Naive thymus-derived CD4-positive, alpha-beta T cell (primary cell): ENCODE data around the gene HECW1. TPM values are rescaled to one million over a fixed set of nuclear protein-coding genes. Genes with fewer than 3 reads are reported as not detected.

Experiments
- ATAC-seq: fragments of 150-1000 bp; cut with Tn5 transposase; 2 replicates; pipeline ENCODE4 v1.10.0; 2021; ENCODE audit warnings: mild to moderate bottlenecking, moderate library complexity
- CTCF ChIA-PET: fragments of 350-600 bp; sonication (Branson Sonifier 250); formaldehyde crosslinking; loops from one replicate; lab custom pipeline; 2021; ENCODE audit warnings: antibody characterized with exemption; lab: Charles Lee
- POLR2A ChIA-PET: fragments of 350-600 bp; sonication (Branson Sonifier 250); formaldehyde crosslinking; loops from one replicate; lab custom pipeline; 2021; ENCODE audit warnings: antibody characterized with exemption, inconsistent platforms; lab: Charles Lee
- DNase-seq, 9 donors: peaks; one replicate each; pipeline versions ENCODE4 v3.0.0 to v3.0.0-alpha.2; 2020 to 2022; ENCODE audit warnings: mixed read lengths in 1 of 9
- H3K27ac ChIP-seq: one replicate; pipeline ENCODE4 v1.7.0; 2013; ENCODE audit warnings: mild to moderate bottlenecking, low read depth, low read length, moderate library complexity
- H3K27me3 ChIP-seq, 2 donors: one replicate each; pipeline ENCODE4 v1.7.0; 2013; ENCODE audit warnings: low read length in 2 of 2, mild to moderate bottlenecking in 2 of 2, moderate library complexity in 2 of 2; ENCODE audit not compliant: control insufficient read depth in 2 of 2, insufficient read depth in 2 of 2
- H3K36me3 ChIP-seq, 3 experiments: 1 replicate in 2 of 3; 2 replicates in 1 of 3; pipeline ENCODE4 v1.7.0; 2013; ENCODE audit warnings: low read length in 3 of 3, mild to moderate bottlenecking in 3 of 3, moderate library complexity in 1 of 3; ENCODE audit not compliant: insufficient read depth in 3 of 3, control insufficient read depth in 2 of 3
- H3K4me1 ChIP-seq, 2 donors: one replicate each; pipeline ENCODE4 v1.7.0; 2013; ENCODE audit warnings: low read length in 2 of 2, mild to moderate bottlenecking in 2 of 2, moderate library complexity in 1 of 2; ENCODE audit not compliant: control insufficient read depth in 2 of 2, insufficient read depth in 2 of 2
- H3K4me3 ChIP-seq: 2 replicates; pipeline ENCODE4 v1.7.0; 2013; ENCODE audit warnings: mild to moderate bottlenecking, low read length
- H3K9me3 ChIP-seq, 3 experiments: 1 replicate in 2 of 3; 2 replicates in 1 of 3; pipeline ENCODE4 v1.7.0; 2013; ENCODE audit warnings: low read length in 3 of 3; ENCODE audit not compliant: control insufficient read depth in 2 of 3
- H3K27ac Mint-ChIP-seq, 9 donors: one replicate each; pipeline ENCODE4 v1.8.0; 2020 to 2022; ENCODE audit warnings: mixed read lengths in 9 of 9, mild to moderate bottlenecking in 8 of 9, moderate library complexity in 5 of 9, inconsistent platforms in 2 of 9
- H3K27me3 Mint-ChIP-seq, 5 donors: one replicate each; pipeline ENCODE4 v1.8.0; 2021 to 2022; ENCODE audit warnings: mixed read lengths in 5 of 5, mild to moderate bottlenecking in 1 of 5
- H3K36me3 Mint-ChIP-seq, 5 donors: one replicate each; pipeline ENCODE4 v1.8.0; 2020 to 2022; ENCODE audit warnings: mixed read lengths in 5 of 5, mild to moderate bottlenecking in 3 of 5, inconsistent platforms in 1 of 5
- H3K4me1 Mint-ChIP-seq, 7 donors: one replicate each; pipeline ENCODE4 v1.8.0; 2020 to 2022; ENCODE audit warnings: mixed read lengths in 7 of 7, mild to moderate bottlenecking in 3 of 7, inconsistent platforms in 1 of 7
- H3K4me3 Mint-ChIP-seq, 10 donors: one replicate each; pipeline ENCODE4 v1.8.0; 2020 to 2022; ENCODE audit warnings: mild to moderate bottlenecking in 10 of 10, mixed read lengths in 10 of 10, moderate library complexity in 6 of 10, inconsistent platforms in 2 of 10
- H3K9me3 Mint-ChIP-seq, 11 donors: one replicate each; pipeline ENCODE4 v1.8.0; 2020 to 2022; ENCODE audit warnings: mixed read lengths in 11 of 11, mild to moderate bottlenecking in 4 of 11, inconsistent platforms in 1 of 11, moderate library complexity in 1 of 11
- intact Hi-C, 2 donors: fragments of 100-400 bp; cut with micrococcal nuclease; formaldehyde crosslinking; loops; one replicate each; pipeline ENCODE4 v1.15.1; 2023
- polyA plus RNA-seq, 2 donors: library from polyadenylated mRNA; unstranded; fragments of 300-500 nt; fragmentation: Illumina TruSeq; gene quantifications; one replicate each; pipeline ENCODE4 v1.2.3, GENCODE V29; 2021
- total RNA-seq, 6 experiments: library from RNA in 5 of 6; stranded (reverse) in 5 of 6; gene quantifications; 1 replicate in 5 of 6; 2 replicates in 1 of 6; pipeline ENCODE4 v1.2.3 and lab custom pipeline; 2021 to 2026

HECW1 gene
- total and polyA plus RNA-seq, 7 experiments from 2014 or later: not detected

DNA sequence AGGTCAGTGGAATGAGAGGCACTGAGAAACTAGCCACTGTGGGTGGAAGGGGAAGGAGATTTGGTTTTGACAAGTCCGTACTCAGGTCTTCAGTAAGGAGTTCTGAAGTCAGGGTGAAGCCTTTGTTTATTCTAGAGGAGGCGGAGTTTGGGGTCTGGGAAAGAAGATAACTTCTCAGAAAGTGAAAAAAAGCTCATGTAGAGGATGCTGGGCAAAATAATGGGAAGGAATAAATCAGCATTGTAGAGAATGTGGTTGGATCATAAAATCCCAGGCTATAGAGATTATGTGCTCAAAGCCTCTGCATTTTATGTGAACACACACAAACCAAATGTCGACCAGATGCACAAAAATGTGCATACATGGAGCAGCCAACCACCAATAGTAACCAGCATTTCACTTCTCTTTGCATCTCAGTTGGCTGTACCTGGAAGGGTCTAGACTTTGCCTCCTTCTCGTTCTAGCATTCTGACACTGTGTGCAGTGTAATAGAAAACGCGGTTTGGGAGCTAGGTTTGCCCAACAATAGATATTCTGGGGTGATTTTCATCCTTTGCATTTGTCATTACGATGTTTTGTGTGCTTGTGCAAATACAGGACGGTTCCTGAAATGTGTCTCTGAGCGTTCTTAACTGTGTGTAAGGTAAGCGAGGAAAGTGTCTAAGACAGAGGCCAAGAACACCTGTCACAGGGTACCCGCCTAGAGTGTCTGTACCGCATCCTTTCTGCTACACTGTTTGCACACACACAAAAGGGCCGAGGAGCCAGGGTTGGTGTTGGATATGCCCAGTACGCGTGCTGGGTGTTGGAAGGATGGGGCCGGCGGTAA is 603 bp upstream of the HECW1 start:
- Histone ChIP-seq H3K36me3 (no peaks in the 10 kb centered on the region), H3K4me3 (no peak overlapping the region), H3K4me1 (no peaks in the 10 kb centered on the region), H3K27me3 (peaks cover 6 to 10% of the 10 kb centered on the region in 2 donors), H3K27ac (no peak overlapping the region), H3K9me3 (no peaks in the 10 kb centered on the region)
- intact Hi-C loops: no loop called here
- H3K9me3 Mint-ChIP-seq: peaks cover 0 to 2% (median 0%) of the 10 kb centered on the region in 11 donors
- peak overlapping the region in 8 of 10 donors; percentile 8 to 66 (median 44) for H3K4me3 Mint-ChIP-seq
- peaks cover 0 to 21% (median 15%) of the 10 kb centered on the region in 7 donors for H3K4me1 Mint-ChIP-seq
- ChIA-PET POLR2A (no interaction called here), CTCF (no interaction called here)
- H3K36me3 Mint-ChIP-seq: peaks cover 0 to 6% (median 4%) of the 10 kb centered on the region in 5 donors
- DNase-seq (no peak), ATAC-seq (no peak)
- peaks cover 74 to 78% (median 75%) of the 10 kb centered on the region in 5 donors for H3K27me3 Mint-ChIP-seq
- H3K27ac Mint-ChIP-seq: no peak overlapping the region

DNA sequence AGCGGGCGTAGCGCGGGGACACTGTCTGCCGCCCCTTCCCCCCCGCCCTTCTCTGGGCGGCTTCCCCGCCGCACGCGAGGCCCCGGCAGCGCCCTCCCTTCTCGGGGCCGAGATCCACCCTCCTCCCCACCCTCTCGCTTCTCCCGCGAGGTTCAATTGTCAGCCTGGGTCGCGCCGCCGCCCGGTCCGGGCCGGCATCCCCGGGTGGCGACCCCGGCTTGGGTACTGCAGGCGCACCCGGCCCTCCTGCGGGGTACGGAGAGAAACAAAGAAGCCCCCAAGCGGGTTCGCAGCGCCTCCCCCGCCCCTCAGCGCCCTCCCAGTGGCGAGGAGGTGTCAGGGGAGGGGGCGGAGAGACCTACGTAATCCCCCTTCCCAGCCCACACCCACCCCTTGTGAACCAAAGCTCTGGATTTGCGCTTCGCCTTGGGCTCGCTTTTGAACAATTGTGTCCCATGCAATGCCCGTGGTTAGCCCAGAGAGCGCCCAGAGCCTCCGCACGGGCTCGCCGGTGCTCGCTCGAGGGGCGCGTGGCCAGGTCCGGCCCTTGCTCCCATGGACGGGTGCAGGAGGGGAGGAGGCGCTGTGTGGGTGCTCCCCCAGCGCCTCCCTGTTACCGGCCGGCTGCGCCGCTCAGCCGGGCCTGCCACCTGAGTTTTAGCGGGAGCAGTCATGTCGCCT is 634 bp downstream of the HECW1 start:
- ChIA-PET CTCF (no interaction called here), POLR2A (no interaction called here)
- ATAC-seq: no peak
- Histone ChIP-seq H3K4me3 (no peak overlapping the region), H3K36me3 (no peaks in the 10 kb centered on the region), H3K27ac (no peak overlapping the region), H3K4me1 (no peaks in the 10 kb centered on the region), H3K27me3 (peaks cover 6 to 9% of the 10 kb centered on the region in 2 donors), H3K9me3 (no peaks in the 10 kb centered on the region)
- no peaks in the 10 kb centered on the region for H3K9me3 Mint-ChIP-seq
- peaks cover 0 to 21% (median 15%) of the 10 kb centered on the region in 7 donors for H3K4me1 Mint-ChIP-seq
- H3K4me3 Mint-ChIP-seq: peak overlapping the region in 1 of 10 donors; percentile 57
- H3K27ac Mint-ChIP-seq: no peak overlapping the region
- H3K36me3 Mint-ChIP-seq: peaks cover 0 to 6% (median 0%) of the 10 kb centered on the region in 5 donors
- H3K27me3 Mint-ChIP-seq: peaks cover 66 to 81% (median 76%) of the 10 kb centered on the region in 5 donors
- no peak for DNase-seq
- intact Hi-C loops: no loop called here

DNA sequence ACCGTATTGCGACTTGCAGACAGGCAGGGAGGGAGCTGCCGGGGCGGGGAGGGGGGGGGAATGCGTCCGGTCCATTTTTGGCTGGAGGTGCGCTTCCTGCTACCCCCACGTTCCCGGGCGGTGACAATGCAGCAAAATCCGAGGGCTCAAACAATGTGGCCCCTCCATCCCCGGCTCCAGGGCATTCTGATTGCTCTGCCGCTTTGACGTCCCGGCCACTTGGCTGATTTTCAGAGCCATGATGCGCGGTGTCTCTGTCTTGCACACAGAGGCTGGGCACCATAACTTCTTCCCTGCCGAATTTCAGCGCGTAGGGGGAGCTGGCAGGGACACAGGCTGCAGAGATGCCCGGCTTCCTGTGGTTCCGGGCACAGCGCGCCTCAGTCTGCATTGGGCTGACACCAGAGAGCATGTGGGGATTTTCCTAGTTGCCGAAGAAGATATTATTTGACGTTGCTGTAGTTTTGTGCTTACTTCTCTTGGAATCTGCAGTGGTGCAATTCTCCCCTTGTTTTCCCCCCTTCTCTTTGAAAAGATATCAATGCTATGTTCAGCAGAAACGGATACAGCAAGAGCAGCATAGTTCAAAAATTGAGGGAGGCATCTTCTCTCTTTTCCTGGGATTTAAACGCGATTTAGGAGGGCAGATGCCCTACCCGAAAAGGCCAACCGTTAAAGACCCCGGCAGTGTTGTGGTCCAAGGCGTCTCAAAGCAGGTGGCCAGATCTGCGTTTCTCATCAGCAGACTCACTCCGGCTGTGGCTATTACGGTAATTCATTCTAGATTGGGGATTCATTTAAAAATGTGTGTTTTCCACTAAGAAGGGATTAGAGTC is 1.4 kb downstream of the HECW1 start:
- H3K4me3 ChIP-seq: no peak overlapping the region
- Mint-ChIP-seq H3K4me3 (peak overlapping the region in 9 of 10 donors; percentile 19 to 71 (median 57)), H3K4me1 (peaks cover 0 to 21% (median 15%) of the 10 kb centered on the region in 7 donors), H3K27me3 (peaks cover 58 to 76% (median 69%) of the 10 kb centered on the region in 5 donors), H3K27ac (no peak overlapping the region), H3K36me3 (peaks cover 0 to 6% (median 0%) of the 10 kb centered on the region in 5 donors), H3K9me3 (no peaks in the 10 kb centered on the region)
- no peak for ATAC-seq
- no peaks in the 10 kb centered on the region for H3K9me3 ChIP-seq
- H3K27ac ChIP-seq: no peak overlapping the region
- DNase-seq: no peak
- ChIA-PET CTCF (no interaction called here), POLR2A (no interaction called here)
- no peaks in the 10 kb centered on the region for H3K36me3 ChIP-seq
- H3K4me1 ChIP-seq: no peaks in the 10 kb centered on the region
- intact Hi-C loops: no loop called here
- H3K27me3 ChIP-seq: peaks cover 5 to 6% of the 10 kb centered on the region in 2 donors

DNA sequence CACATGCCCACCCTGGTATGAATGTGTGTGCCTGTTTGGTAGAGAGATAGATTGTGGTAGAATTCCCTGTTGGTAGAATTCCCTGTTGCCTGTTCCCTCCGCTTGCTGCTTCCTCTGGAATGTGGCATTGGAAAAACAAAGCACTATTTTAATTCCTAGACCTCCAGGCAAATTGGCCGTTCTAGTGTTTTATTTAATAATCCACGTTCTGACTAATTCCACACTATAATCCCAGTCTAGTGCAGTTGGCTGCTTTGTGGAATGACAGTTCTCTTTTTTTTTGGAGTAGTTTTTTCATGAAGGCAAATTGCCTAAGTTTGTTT is 2.0 kb downstream of the HECW1 start:
- DNase-seq (no peak), ATAC-seq (no peak)
- Mint-ChIP-seq H3K36me3 (peaks cover 0 to 6% (median 0%) of the 10 kb centered on the region in 5 donors), H3K4me1 (peaks cover 0 to 21% (median 15%) of the 10 kb centered on the region in 7 donors), H3K9me3 (no peaks in the 10 kb centered on the region), H3K27me3 (peaks cover 53 to 71% (median 63%) of the 10 kb centered on the region in 5 donors), H3K27ac (no peak overlapping the region), H3K4me3 (peak overlapping the region in 4 of 10 donors; percentile 50 to 71 (median 58))
- CTCF ChIA-PET: no interaction called here
- Histone ChIP-seq H3K4me1 (no peaks in the 10 kb centered on the region), H3K9me3 (no peaks in the 10 kb centered on the region), H3K27me3 (peaks cover 5 to 6% of the 10 kb centered on the region in 2 donors), H3K36me3 (no peaks in the 10 kb centered on the region), H3K4me3 (no peak overlapping the region), H3K27ac (no peak overlapping the region)
- intact Hi-C loops: no loop called here
- POLR2A ChIA-PET: no interaction called here

DNA sequence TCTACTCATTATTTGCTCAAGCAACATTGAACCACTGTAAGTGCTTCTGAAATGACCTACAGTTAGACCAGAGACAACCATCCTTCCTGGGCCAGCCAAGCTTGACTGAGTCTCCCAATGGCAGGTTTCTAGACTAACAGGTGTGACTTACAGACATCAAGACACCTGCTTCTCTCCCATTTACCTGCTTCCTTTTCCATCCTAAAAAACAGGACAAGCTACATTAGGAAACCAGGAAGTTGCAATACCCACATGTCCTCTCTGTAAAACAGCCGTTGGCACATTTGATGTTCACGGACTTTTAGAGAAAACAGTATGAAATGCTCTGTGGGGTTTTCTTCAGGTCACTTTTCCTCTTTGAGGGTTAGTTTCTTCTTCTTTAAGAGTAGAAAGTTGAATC is 4.0 kb downstream of the HECW1 start:
- Histone ChIP-seq H3K27me3 (peaks cover 5 to 6% of the 10 kb centered on the region in 2 donors), H3K9me3 (no peaks in the 10 kb centered on the region), H3K27ac (no peak overlapping the region), H3K36me3 (no peaks in the 10 kb centered on the region), H3K4me1 (no peaks in the 10 kb centered on the region), H3K4me3 (no peak overlapping the region)
- Mint-ChIP-seq H3K4me1 (peaks cover 0 to 18% (median 11%) of the 10 kb centered on the region in 7 donors), H3K27ac (no peak overlapping the region), H3K4me3 (no peak overlapping the region), H3K9me3 (no peaks in the 10 kb centered on the region), H3K36me3 (peaks cover 0 to under 1% (median 0%) of the 10 kb centered on the region in 5 donors), H3K27me3 (peaks cover 35 to 58% (median 52%) of the 10 kb centered on the region in 5 donors)
- intact Hi-C loops: no loop called here
- ATAC-seq (no peak), DNase-seq (no peak)
- ChIA-PET POLR2A (no interaction called here), CTCF (interaction anchor here (0.6 kb wide), 1 partner anchor 583 kb away, joined by 3 read pairs; no protein-coding TSS in a partner anchor)

DNA sequence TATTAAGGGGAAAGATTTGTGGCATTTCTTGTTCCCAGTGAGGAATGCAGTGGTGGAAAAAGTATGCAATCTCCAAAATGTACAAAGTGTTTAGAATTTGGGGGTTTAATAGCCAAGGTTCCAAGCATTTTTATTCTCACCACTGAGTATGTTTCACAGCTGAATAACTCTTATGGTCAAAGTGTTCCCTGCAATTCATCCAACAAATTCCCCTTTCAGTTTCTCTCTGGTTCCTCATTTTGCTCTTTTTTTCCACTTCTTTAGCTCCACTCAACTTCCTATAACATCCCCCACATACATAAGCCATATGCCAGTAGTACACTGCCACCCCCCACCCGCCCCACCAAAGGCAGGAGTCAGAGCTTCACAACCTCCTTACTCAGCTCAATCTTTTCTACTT is 4.6 kb downstream of the HECW1 start:
- Histone ChIP-seq H3K27ac (no peak overlapping the region), H3K4me3 (no peak overlapping the region), H3K4me1 (no peaks in the 10 kb centered on the region), H3K36me3 (no peaks in the 10 kb centered on the region), H3K27me3 (peaks cover 5 to 6% of the 10 kb centered on the region in 2 donors), H3K9me3 (no peaks in the 10 kb centered on the region)
- H3K4me3 Mint-ChIP-seq: no peak overlapping the region
- ChIA-PET CTCF (interaction anchor here (0.5 to 1.1 kb wide), 3 partner anchors 10 to 585 kb away, joined by 3 read pairs; no protein-coding TSS in a partner anchor), POLR2A (no interaction called here)
- peaks cover 29 to 58% (median 45%) of the 10 kb centered on the region in 5 donors for H3K27me3 Mint-ChIP-seq
- H3K27ac Mint-ChIP-seq: no peak overlapping the region
- ATAC-seq: no peak
- H3K4me1 Mint-ChIP-seq: peaks cover 0 to 11% (median 8%) of the 10 kb centered on the region in 7 donors
- no peaks in the 10 kb centered on the region for H3K36me3 Mint-ChIP-seq
- no peaks in the 10 kb centered on the region for H3K9me3 Mint-ChIP-seq
- intact Hi-C loops: no loop called here
- DNase-seq: no peak
